NCI-H1436 (cell line): ENCODE results near the gene IFNL1.
"Not testable (repeated sequence)": the region's sequence is repeated elsewhere in the genome, so short reads cannot be mapped to it uniquely, and the experiment has no call there.

Experiments
- DNase-seq: peaks from one replicate; lab custom pipeline; 2025; lab: John Stamatoyannopoulos, UW

Gene IFNL1

GRCh38 chr19:39296055-39296645 lies at the start of gene IFNL1:
TSS of gene IFNL1 (plus strand) at chr19:39296407. CDS start at chr19:39296422, 15 bp downstream.
- no peak for DNase-seq

GRCh38 chr19:39246951-39247669 lies 49.1 kb upstream of the IFNL1 start:
- DNase-seq: no peak

GRCh38 chr19:39247701-39248664 lies 48.2 kb upstream of the IFNL1 start:
- no peak for DNase-seq

- DNase-seq: no peak
These were observed 47.4 kb upstream of the IFNL1 start, which contains the start of gene IFNL4 for GRCh38 chr19:39248806-39249205. TSS of gene IFNL4 (minus strand) at chr19:39248856.

GRCh38 chr19:39251081-39251480 lies 45.1 kb upstream of the IFNL1 start:
- DNase-seq: no peak

GRCh38 chr19:39251846-39252245 lies 44.4 kb upstream of the IFNL1 start:
- no peak for DNase-seq

- DNase-seq: no peak
These were observed 43.7 kb upstream of the IFNL1 start for GRCh38 chr19:39252458-39252857.

GRCh38 chr19:39253374-39254149 lies 42.6 kb upstream of the IFNL1 start:
- DNase-seq: no peak

- no peak for DNase-seq
These were observed 41.5 kb upstream of the IFNL1 start for GRCh38 chr19:39254531-39255345.

- no peak for DNase-seq
These were observed 39.0 kb upstream of the IFNL1 start for GRCh38 chr19:39257227-39257626.

- DNase-seq: no peak
These were observed 34.5 kb upstream of the IFNL1 start for GRCh38 chr19:39261704-39262103.

GRCh38 chr19:39262496-39262895 lies 33.7 kb upstream of the IFNL1 start:
- no peak for DNase-seq

GRCh38 chr19:39263912-39264305 lies 32.3 kb upstream of the IFNL1 start:
- DNase-seq: no peak

- no peak for DNase-seq
These were observed 31.6 kb upstream of the IFNL1 start for GRCh38 chr19:39264306-39265290.

- DNase-seq: no peak
These were observed 30.8 kb upstream of the IFNL1 start for GRCh38 chr19:39265321-39265916.

GRCh38 chr19:39268085-39268484 lies 28.1 kb upstream of the IFNL1 start, which contains the start of gene IFNL2:
TSS of gene IFNL2 (plus strand) at chr19:39268396. CDS start at chr19:39268569, 173 bp downstream.
- not testable (repeated sequence) for DNase-seq

GRCh38 chr19:39268531-39269223 lies 27.5 kb upstream of the IFNL1 start:
- DNase-seq: not testable (repeated sequence)

- DNase-seq: not testable (repeated sequence)
These were observed 26.8 kb upstream of the IFNL1 start for GRCh38 chr19:39269369-39269768.
